ENCODE results near the gene DPF1.

The DPF1 gene

GRCh38 chr19:38243279-38243673, 19.3 kb upstream of the DPF1 start:
- TF ChIP-seq ZFP3 (CRISPR knock-in tag; IDR thresholded peaks at IDR 0.05) (no peak), POU6F1 (CRISPR knock-in tag; IDR thresholded peaks at IDR 0.05; ENCODE audit: borderline replicate concordance, low read depth) (no peak), GLIS3 (CRISPR knock-in tag; IDR thresholded peaks at IDR 0.05) (no peak), SNAI2 (CRISPR knock-in tag; IDR thresholded peaks at IDR 0.05) (no peak), ZC3H10 (CRISPR knock-in tag; IDR thresholded peaks at IDR 0.05) (no peak), ZNF8 (CRISPR knock-in tag; IDR thresholded peaks at IDR 0.05) (no peak), CSDC2 (CRISPR knock-in tag; IDR thresholded peaks at IDR 0.05) (no peak), ZNF70 (CRISPR knock-in tag; IDR thresholded peaks at IDR 0.05) (no peak), RARB (CRISPR knock-in tag; IDR thresholded peaks at IDR 0.05) (no peak)
- TF ChIP-seq, protein P1, sequence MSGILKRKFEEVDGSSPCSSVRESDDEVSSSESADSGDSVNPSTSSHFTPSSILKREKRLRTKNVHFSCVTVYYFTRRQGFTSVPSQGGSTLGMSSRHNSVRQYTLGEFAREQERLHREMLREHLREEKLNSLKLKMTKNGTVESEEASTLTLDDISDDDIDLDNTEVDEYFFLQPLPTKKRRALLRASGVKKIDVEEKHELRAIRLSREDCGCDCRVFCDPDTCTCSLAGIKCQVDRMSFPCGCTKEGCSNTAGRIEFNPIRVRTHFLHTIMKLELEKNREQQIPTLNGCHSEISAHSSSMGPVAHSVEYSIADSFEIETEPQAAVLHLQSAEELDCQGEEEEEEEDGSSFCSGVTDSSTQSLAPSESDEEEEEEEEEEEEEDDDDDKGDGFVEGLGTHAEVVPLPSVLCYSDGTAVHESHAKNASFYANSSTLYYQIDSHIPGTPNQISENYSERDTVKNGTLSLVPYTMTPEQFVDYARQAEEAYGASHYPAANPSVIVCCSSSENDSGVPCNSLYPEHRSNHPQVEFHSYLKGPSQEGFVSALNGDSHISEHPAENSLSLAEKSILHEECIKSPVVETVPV (CRISPR knock-in tag; IDR thresholded peaks at IDR 0.05), result no peak
- no peak for ATAC-seq

- ATAC-seq, result no peak
- no peak for TF ChIP-seq ZC3H10 (CRISPR knock-in tag; IDR thresholded peaks at IDR 0.05)
- TF ChIP-seq ESRRG (CRISPR knock-in tag; IDR thresholded peaks at IDR 0.05), result no peak
- TF ChIP-seq ZNF70 (CRISPR knock-in tag; IDR thresholded peaks at IDR 0.05), result no peak
- no peak for TF ChIP-seq ZFP30 (CRISPR knock-in tag; IDR thresholded peaks at IDR 0.05)
- no peak for TF ChIP-seq TCF4 (CRISPR knock-in tag; IDR thresholded peaks at IDR 0.05; ENCODE audit: borderline replicate concordance)
- no peak for TF ChIP-seq GLIS3 (CRISPR knock-in tag; IDR thresholded peaks at IDR 0.05)
- no peak for TF ChIP-seq ZNF565 (CRISPR knock-in tag; conservative IDR thresholded peaks at IDR 0.05; ENCODE audit: low read depth)
- no peak for TF ChIP-seq OSR1 (CRISPR knock-in tag; IDR thresholded peaks at IDR 0.05)
- no peak for TF ChIP-seq RARB (CRISPR knock-in tag; IDR thresholded peaks at IDR 0.05)
- TF ChIP-seq CSDC2 (CRISPR knock-in tag; IDR thresholded peaks at IDR 0.05), result no peak
- TF ChIP-seq PPARA (CRISPR knock-in tag; IDR thresholded peaks at IDR 0.05; ENCODE audit: borderline replicate concordance), result no peak
- TF ChIP-seq BACH2 (CRISPR knock-in tag; IDR thresholded peaks at IDR 0.05; ENCODE audit: borderline replicate concordance), result no peak
Measured at GRCh38 chr19:38239816-38240215, 15.8 kb upstream of the DPF1 start.

- ATAC-seq, result no peak
- TF ChIP-seq, protein P2, sequence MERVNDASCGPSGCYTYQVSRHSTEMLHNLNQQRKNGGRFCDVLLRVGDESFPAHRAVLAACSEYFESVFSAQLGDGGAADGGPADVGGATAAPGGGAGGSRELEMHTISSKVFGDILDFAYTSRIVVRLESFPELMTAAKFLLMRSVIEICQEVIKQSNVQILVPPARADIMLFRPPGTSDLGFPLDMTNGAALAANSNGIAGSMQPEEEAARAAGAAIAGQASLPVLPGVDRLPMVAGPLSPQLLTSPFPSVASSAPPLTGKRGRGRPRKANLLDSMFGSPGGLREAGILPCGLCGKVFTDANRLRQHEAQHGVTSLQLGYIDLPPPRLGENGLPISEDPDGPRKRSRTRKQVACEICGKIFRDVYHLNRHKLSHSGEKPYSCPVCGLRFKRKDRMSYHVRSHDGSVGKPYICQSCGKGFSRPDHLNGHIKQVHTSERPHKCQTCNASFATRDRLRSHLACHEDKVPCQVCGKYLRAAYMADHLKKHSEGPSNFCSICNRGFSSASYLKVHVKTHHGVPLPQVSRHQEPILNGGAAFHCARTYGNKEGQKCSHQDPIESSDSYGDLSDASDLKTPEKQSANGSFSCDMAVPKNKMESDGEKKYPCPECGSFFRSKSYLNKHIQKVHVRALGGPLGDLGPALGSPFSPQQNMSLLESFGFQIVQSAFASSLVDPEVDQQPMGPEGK (CRISPR knock-in tag; IDR thresholded peaks at IDR 0.05; ENCODE audit: borderline replicate concordance), result no peak
- TF ChIP-seq TOX (CRISPR knock-in tag; IDR thresholded peaks at IDR 0.05; ENCODE audit: borderline replicate concordance) (no peak), PPARA (CRISPR knock-in tag; IDR thresholded peaks at IDR 0.05; ENCODE audit: borderline replicate concordance) (no peak), OSR1 (CRISPR knock-in tag; IDR thresholded peaks at IDR 0.05) (no peak), ARNTL (CRISPR knock-in tag; IDR thresholded peaks at IDR 0.05; ENCODE audit: borderline replicate concordance, low read depth) (no peak), SNAI2 (CRISPR knock-in tag; IDR thresholded peaks at IDR 0.05) (no peak), ZC3H10 (CRISPR knock-in tag; IDR thresholded peaks at IDR 0.05) (no peak), ZNF70 (CRISPR knock-in tag; IDR thresholded peaks at IDR 0.05) (no peak), ESRRG (CRISPR knock-in tag; IDR thresholded peaks at IDR 0.05) (no peak)
- TF ChIP-seq, protein P3, sequence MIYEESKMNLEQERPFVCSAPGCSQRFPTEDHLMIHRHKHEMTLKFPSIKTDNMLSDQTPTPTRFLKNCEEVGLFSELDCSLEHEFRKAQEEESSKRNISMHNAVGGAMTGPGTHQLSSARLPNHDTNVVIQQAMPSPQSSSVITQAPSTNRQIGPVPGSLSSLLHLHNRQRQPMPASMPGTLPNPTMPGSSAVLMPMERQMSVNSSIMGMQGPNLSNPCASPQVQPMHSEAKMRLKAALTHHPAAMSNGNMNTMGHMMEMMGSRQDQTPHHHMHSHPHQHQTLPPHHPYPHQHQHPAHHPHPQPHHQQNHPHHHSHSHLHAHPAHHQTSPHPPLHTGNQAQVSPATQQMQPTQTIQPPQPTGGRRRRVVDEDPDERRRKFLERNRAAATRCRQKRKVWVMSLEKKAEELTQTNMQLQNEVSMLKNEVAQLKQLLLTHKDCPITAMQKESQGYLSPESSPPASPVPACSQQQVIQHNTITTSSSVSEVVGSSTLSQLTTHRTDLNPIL (CRISPR knock-in tag; IDR thresholded peaks at IDR 0.05; ENCODE audit: low read depth), result no peak
- TF ChIP-seq, protein P1 (CRISPR knock-in tag; IDR thresholded peaks at IDR 0.05), result no peak
Measured at GRCh38 chr19:38234615-38235014, 10.6 kb upstream of the DPF1 start.
